SK-N-SH treated with all-trans-retinoic acid at 6 μM for 48 hours (cell line): Measurements from ENCODE around the gene PPFIA1.

Experiments
- ATAC-seq: fragments of 200-7000 bp; cut with Tn5 transposase; 3 replicates; pipeline ENCODE4 v1.9.1; 2020; ENCODE audit warnings: mild to moderate bottlenecking, moderate library complexity
- ARNTL ChIP-seq: fragments of 450-650 bp; formaldehyde crosslinking; IDR thresholded peaks from 2 replicates; pipeline ENCODE4 v1.5.0; 2020; ENCODE audit warnings: low read depth, mild to moderate bottlenecking, moderate library complexity, borderline replicate concordance
- BACH2 ChIP-seq: fragments of 250-450 bp; sonication (Bioruptor Pico); IDR thresholded peaks from 2 replicates; pipeline ENCODE4 v1.9.0; 2021; ENCODE audit warnings: mild to moderate bottlenecking, borderline replicate concordance
- CSDC2 ChIP-seq: fragments of 250-450 bp; sonication (Bioruptor Pico); IDR thresholded peaks from 2 replicates; pipeline ENCODE4 v1.5.0; 2020; ENCODE audit warnings: mild to moderate bottlenecking, moderate library complexity
- ESRRG ChIP-seq: fragments of 250-450 bp; sonication (Bioruptor Pico); IDR thresholded peaks from 2 replicates; pipeline ENCODE4 v1.6.1; 2021; ENCODE audit warnings: mild to moderate bottlenecking
- GLIS3 ChIP-seq: fragments of 250-450 bp; sonication (Bioruptor Pico); IDR thresholded peaks from 2 replicates; pipeline ENCODE4 v1.5.0; 2020; ENCODE audit warnings: mild to moderate bottlenecking, moderate library complexity
- ISL1 ChIP-seq: fragments of 250-450 bp; sonication (Bioruptor Pico); IDR thresholded peaks from 2 replicates; pipeline ENCODE4 v2.1.2; 2022; ENCODE audit warnings: mild to moderate bottlenecking, moderate library complexity
- OSR1 ChIP-seq: fragments of 250-450 bp; sonication (Bioruptor Pico); IDR thresholded peaks from 2 replicates; pipeline ENCODE4 v1.8.0; 2022; ENCODE audit warnings: moderate library complexity, mild to moderate bottlenecking, inconsistent platforms
- PPARA ChIP-seq: fragments of 250-450 bp; sonication (Bioruptor Pico); IDR thresholded peaks from 2 replicates; pipeline ENCODE4 v1.5.0; 2020; ENCODE audit warnings: mild to moderate bottlenecking, borderline replicate concordance
- RARB ChIP-seq: fragments of 250-450 bp; sonication (Bioruptor Pico); IDR thresholded peaks from 2 replicates; pipeline ENCODE4 v1.8.0; 2021; ENCODE audit warnings: mild to moderate bottlenecking, moderate library complexity
- SNAI2 ChIP-seq: fragments of 250-450 bp; sonication (Bioruptor Pico); IDR thresholded peaks from 2 replicates; pipeline ENCODE4 v1.5.0; 2020; ENCODE audit warnings: mild to moderate bottlenecking, moderate library complexity
- TCF4 ChIP-seq: fragments of 250-450 bp; sonication (Bioruptor Pico); IDR thresholded peaks from 2 replicates; pipeline ENCODE4 v1.8.0; 2021; ENCODE audit warnings: mild to moderate bottlenecking, moderate library complexity, borderline replicate concordance
- TOX ChIP-seq: fragments of 250-450 bp; sonication (Bioruptor Pico); IDR thresholded peaks from 2 replicates; pipeline ENCODE4 v1.8.0; 2021; ENCODE audit warnings: mild to moderate bottlenecking, moderate library complexity, borderline replicate concordance
- ZC3H10 ChIP-seq: fragments of 250-450 bp; sonication (Bioruptor Pico); IDR thresholded peaks from 2 replicates; pipeline ENCODE4 v1.5.1; 2021; ENCODE audit warnings: mild to moderate bottlenecking, moderate library complexity
- ZFP3 ChIP-seq: fragments of 250-450 bp; sonication (Bioruptor Pico); IDR thresholded peaks from 2 replicates; pipeline ENCODE4 v1.5.0; 2020; ENCODE audit warnings: mild to moderate bottlenecking, moderate library complexity
- ZFP30 ChIP-seq: fragments of 450-650 bp; formaldehyde crosslinking; IDR thresholded peaks from 2 replicates; pipeline ENCODE4 v1.5.0; 2022; ENCODE audit warnings: mild to moderate bottlenecking, moderate library complexity
- ZNF565 ChIP-seq: fragments of 450-650 bp; formaldehyde crosslinking; conservative IDR thresholded peaks from 2 replicates; pipeline ENCODE4 v1.5.0; 2020; ENCODE audit warnings: low read depth, mild to moderate bottlenecking, moderate library complexity
- ZNF70 ChIP-seq: fragments of 450-650 bp; formaldehyde crosslinking; IDR thresholded peaks from 2 replicates; pipeline ENCODE4 v1.5.0; 2020; ENCODE audit warnings: mild to moderate bottlenecking, moderate library complexity
- ZNF8 ChIP-seq: fragments of 450-650 bp; formaldehyde crosslinking; IDR thresholded peaks from 2 replicates; pipeline ENCODE4 v1.5.0; 2020; ENCODE audit warnings: mild to moderate bottlenecking, moderate library complexity
- TF ChIP-seq, protein P1 (sequence below): fragments of 250-450 bp; sonication (Bioruptor Pico); IDR thresholded peaks from 2 replicates; pipeline ENCODE4 v1.5.1; 2020; ENCODE audit warnings: low read depth, mild to moderate bottlenecking, moderate library complexity
- TF ChIP-seq, protein P2 (sequence below): fragments of 250-450 bp; sonication (Bioruptor Pico); IDR thresholded peaks from 2 replicates; pipeline ENCODE4 v1.5.1; 2021; ENCODE audit warnings: mild to moderate bottlenecking, moderate library complexity
- TF ChIP-seq, protein P3 (sequence below): fragments of 250-450 bp; sonication (Bioruptor Pico); IDR thresholded peaks from 2 replicates; pipeline ENCODE4 v1.8.0; 2021; ENCODE audit warnings: low read depth, mild to moderate bottlenecking, moderate library complexity, borderline replicate concordance

PPFIA1 gene

DNA sequence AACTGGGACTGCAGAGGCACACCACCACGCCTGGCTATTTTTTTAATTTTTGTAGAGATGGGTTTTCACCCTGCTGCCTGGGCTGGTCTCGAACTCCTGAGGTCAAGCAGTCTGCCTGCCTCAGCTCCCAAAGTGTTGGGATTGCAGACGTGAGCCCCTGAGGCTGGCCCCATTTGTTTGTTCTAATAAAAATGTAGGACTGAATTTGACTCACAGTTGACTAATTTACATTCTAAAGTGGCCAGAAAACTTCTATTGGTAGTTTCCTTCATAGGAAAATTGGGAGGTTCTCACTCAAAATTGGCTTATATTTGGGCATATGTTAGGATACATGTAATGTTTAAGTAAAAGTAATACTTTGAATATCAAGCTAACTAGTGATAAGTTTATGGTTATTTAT lies 35.0 kb downstream of the PPFIA1 start:
- TF ChIP-seq ZNF70 (CRISPR knock-in tag), result no peak
- TF ChIP-seq TCF4 (CRISPR knock-in tag), result no peak
- no peak for TF ChIP-seq ZC3H10 (CRISPR knock-in tag)
- TF ChIP-seq, protein P1, sequence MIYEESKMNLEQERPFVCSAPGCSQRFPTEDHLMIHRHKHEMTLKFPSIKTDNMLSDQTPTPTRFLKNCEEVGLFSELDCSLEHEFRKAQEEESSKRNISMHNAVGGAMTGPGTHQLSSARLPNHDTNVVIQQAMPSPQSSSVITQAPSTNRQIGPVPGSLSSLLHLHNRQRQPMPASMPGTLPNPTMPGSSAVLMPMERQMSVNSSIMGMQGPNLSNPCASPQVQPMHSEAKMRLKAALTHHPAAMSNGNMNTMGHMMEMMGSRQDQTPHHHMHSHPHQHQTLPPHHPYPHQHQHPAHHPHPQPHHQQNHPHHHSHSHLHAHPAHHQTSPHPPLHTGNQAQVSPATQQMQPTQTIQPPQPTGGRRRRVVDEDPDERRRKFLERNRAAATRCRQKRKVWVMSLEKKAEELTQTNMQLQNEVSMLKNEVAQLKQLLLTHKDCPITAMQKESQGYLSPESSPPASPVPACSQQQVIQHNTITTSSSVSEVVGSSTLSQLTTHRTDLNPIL (CRISPR knock-in tag), result no peak
- TF ChIP-seq ESRRG, result no peak
- TF ChIP-seq PPARA, result no peak
- TF ChIP-seq BACH2 (CRISPR knock-in tag), result no peak
- no peak for TF ChIP-seq OSR1 (CRISPR knock-in tag)
- no peak for TF ChIP-seq TOX
- TF ChIP-seq, protein P2, sequence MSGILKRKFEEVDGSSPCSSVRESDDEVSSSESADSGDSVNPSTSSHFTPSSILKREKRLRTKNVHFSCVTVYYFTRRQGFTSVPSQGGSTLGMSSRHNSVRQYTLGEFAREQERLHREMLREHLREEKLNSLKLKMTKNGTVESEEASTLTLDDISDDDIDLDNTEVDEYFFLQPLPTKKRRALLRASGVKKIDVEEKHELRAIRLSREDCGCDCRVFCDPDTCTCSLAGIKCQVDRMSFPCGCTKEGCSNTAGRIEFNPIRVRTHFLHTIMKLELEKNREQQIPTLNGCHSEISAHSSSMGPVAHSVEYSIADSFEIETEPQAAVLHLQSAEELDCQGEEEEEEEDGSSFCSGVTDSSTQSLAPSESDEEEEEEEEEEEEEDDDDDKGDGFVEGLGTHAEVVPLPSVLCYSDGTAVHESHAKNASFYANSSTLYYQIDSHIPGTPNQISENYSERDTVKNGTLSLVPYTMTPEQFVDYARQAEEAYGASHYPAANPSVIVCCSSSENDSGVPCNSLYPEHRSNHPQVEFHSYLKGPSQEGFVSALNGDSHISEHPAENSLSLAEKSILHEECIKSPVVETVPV (CRISPR knock-in tag), result no peak
- no peak for TF ChIP-seq ZNF8
- ATAC-seq, result no peak

DNA sequence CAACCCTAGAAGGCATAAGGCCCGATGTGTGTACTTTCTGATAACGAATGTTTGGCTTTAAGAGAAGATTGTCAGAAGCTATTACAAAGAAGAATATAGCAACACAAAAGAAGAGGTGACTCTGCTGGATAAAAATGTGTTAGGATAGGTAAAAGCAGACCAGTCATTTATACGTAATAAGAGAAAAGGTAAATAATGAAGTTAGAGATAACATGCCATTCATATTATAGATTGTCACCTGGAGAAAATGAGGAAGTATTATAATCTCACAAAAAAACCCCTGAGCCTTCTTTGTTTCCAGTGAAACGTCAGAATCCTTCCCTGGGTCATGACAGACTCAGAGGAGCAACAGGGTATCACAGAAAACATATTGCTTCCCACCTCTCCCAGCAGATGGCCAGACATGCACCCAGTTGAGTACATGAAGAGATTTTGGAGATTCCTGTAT lies 36.1 kb downstream of the PPFIA1 start:
- TF ChIP-seq GLIS3 (CRISPR knock-in tag) (no peak), CSDC2 (no peak), OSR1 (CRISPR knock-in tag) (no peak), RARB (CRISPR knock-in tag) (no peak), ZNF8 (no peak), TCF4 (CRISPR knock-in tag) (no peak), SNAI2 (CRISPR knock-in tag) (no peak), ZFP30 (CRISPR knock-in tag) (no peak), ZNF565 (CRISPR knock-in tag) (no peak), ZFP3 (CRISPR knock-in tag) (no peak), ISL1 (CRISPR knock-in tag) (no peak), TOX (no peak)
- TF ChIP-seq, protein P1 (CRISPR knock-in tag), result no peak
- TF ChIP-seq, protein P3, sequence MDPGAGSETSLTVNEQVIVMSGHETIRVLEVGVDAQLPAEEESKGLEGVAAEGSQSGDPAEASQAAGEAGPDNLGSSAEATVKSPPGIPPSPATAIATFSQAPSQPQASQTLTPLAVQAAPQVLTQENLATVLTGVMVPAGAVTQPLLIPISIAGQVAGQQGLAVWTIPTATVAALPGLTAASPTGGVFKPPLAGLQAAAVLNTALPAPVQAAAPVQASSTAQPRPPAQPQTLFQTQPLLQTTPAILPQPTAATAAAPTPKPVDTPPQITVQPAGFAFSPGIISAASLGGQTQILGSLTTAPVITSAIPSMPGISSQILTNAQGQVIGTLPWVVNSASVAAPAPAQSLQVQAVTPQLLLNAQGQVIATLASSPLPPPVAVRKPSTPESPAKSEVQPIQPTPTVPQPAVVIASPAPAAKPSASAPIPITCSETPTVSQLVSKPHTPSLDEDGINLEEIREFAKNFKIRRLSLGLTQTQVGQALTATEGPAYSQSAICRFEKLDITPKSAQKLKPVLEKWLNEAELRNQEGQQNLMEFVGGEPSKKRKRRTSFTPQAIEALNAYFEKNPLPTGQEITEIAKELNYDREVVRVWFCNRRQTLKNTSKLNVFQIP (CRISPR knock-in tag), result no peak
- TF ChIP-seq, all 23 proteins: peak for 0
- ATAC-seq, result peak; percentile 52

DNA sequence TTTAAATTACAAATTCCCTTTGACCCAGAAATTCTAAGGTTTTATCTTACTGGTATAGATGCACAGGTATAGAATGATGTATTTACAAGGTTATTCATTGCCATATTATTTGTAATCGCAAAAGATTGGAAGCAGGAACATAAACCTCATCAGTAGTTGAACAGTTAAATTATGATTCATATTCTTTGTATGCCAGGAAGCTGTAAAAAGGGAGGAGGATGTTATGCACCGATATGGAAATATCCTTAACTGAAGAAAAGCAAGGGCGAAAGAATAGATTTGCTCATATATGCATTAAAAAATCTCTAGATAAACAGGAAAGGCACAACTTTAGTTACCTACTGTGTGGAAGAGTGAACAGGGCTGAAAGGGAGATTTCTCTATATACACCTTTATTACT lies 36.7 kb downstream of the PPFIA1 start:
- TF ChIP-seq ZNF70 (CRISPR knock-in tag) (no peak), TOX (no peak), ISL1 (CRISPR knock-in tag) (no peak), ZC3H10 (CRISPR knock-in tag) (no peak), PPARA (no peak), GLIS3 (CRISPR knock-in tag) (no peak), ZNF8 (no peak), ARNTL (CRISPR knock-in tag) (no peak), CSDC2 (no peak), SNAI2 (CRISPR knock-in tag) (no peak), RARB (CRISPR knock-in tag) (no peak), ZFP30 (CRISPR knock-in tag) (no peak), OSR1 (CRISPR knock-in tag) (no peak), TCF4 (CRISPR knock-in tag) (no peak), ZFP3 (CRISPR knock-in tag) (no peak)
- TF ChIP-seq, protein P3 (CRISPR knock-in tag), result no peak
- TF ChIP-seq, protein P2 (CRISPR knock-in tag), result no peak
- ATAC-seq, result peak; percentile 58
